ENCODE data around the gene CLCN7. TPM values are rescaled to one million over a fixed set of nuclear protein-coding genes. Genes with fewer than 3 reads are reported as not detected.

CLCN7 gene
- total and polyA plus RNA-seq, 2 experiments from 2014 or later = 17.4 to 53.8 TPM

- TF ChIP-seq REST (IDR thresholded peaks at IDR 0.05; ENCODE audit: unreplicated experiment) (no peak), ETS1 (IDR thresholded peaks at IDR 0.05) (no peak), ZNF331 (CRISPR knock-in tag; IDR thresholded peaks at IDR 0.05; ENCODE audit: low read depth) (no peak), CREB1 (CRISPR knock-in tag; IDR thresholded peaks at IDR 0.05; ENCODE audit: low read depth) (no peak), EZH2 (IDR thresholded peaks at IDR 0.05; ENCODE audit: low read depth, unreplicated experiment) (no peak), EZH2phosphoT487 (IDR thresholded peaks at IDR 0.05; ENCODE audit: unreplicated experiment) (no peak)
Measured at GRCh38 chr16:1489077-1489476, 14.2 kb upstream of the CLCN7 start (continued).

- DNase-seq (ENCODE audit: low spot score) = no peak
- Histone ChIP-seq H3K4me1 (ENCODE audit: insufficient read depth) (0 out of 2 replicates have a peak, but pooled peaks cover 4% of the 10 kb centered on the region), H3K4me3 (no peak within 1 kb of the TSS), H4K20me1 (replicated peaks; ENCODE audit: insufficient read depth) (no peaks in the 10 kb centered on the region), H3F3A (replicated peaks; ENCODE audit: low read depth) (0 out of 2 replicates have a peak, but pooled peaks cover 6% of the 10 kb centered on the region), H3K36me3 (ENCODE audit: insufficient read depth) (no peaks in the 10 kb centered on the region), H3K27ac (ENCODE audit: low read depth) (no peak within 1 kb of the TSS), H3K9me2 (ENCODE audit: insufficient read depth) (no peaks in the 10 kb centered on the region), H2AFZ (no peak within 1 kb of the TSS), H3K79me2 (replicated peaks; ENCODE audit: insufficient read depth) (peaks cover under 1% of the 10 kb centered on the region; the same call in 1 of the 2 replicates), H3K4me2 (no peak within 1 kb of the TSS), H3K27me3 (ENCODE audit: insufficient read depth) (no peaks in the 10 kb centered on the region)
- H3K4me3 Mint-ChIP-seq = no peak within 1 kb of the TSS
- ATAC-seq = no peak
- H3K4me1 Mint-ChIP-seq = peaks cover 6% of the 10 kb centered on the region; the same call in 2 of the 3 replicates
- H3K27ac Mint-ChIP-seq = no peak within 1 kb of the TSS
- peaks cover 2% of the 10 kb centered on the region; the same call in 1 of the 3 replicates for H3K9me3 Mint-ChIP-seq
- H3K27me3 Mint-ChIP-seq (ENCODE audit: insufficient read depth, low read depth, poor library complexity) = peaks cover 25% of the 10 kb centered on the region
- no peaks in the 10 kb centered on the region for H3K36me3 Mint-ChIP-seq (ENCODE audit: low read depth)
- no peak for TF ChIP-seq POLR2AphosphoS5 (IDR thresholded peaks at IDR 0.05; ENCODE audit: low read depth)
- no peak for TF ChIP-seq ZNF114 (CRISPR knock-in tag; IDR thresholded peaks at IDR 0.05)
- no peak for TF ChIP-seq CREB1 (CRISPR knock-in tag; IDR thresholded peaks at IDR 0.05; ENCODE audit: low read depth)
- TF ChIP-seq STAT1 (IDR thresholded peaks at IDR 0.05; ENCODE audit: unreplicated experiment) = no peak
- TF ChIP-seq REST (IDR thresholded peaks at IDR 0.05; ENCODE audit: unreplicated experiment) = no peak
- no peak for TF ChIP-seq ZNF331 (CRISPR knock-in tag; IDR thresholded peaks at IDR 0.05; ENCODE audit: low read depth)
- TF ChIP-seq EZH2phosphoT487 (IDR thresholded peaks at IDR 0.05; ENCODE audit: unreplicated experiment) = no peak
- no peak for TF ChIP-seq CTCF (conservative IDR thresholded peaks at IDR 0.05; ENCODE audit: low read depth in 2 of 2)
Measured at GRCh38 chr16:1488619-1489018, 13.8 kb upstream of the CLCN7 start, which contains the start of gene PTX4. TSS of gene PTX4 (minus strand) at chr16:1488944. CDS start at chr16:1488909, 35 bp downstream.

Measured in GM23338 (cell line).